ENCODE data around the gene SBF1.
"Not testable (repeated sequence)": the region's sequence is repeated elsewhere in the genome, so short reads cannot be mapped to it uniquely, and the experiment has no call there.

The SBF1 gene

DNA sequence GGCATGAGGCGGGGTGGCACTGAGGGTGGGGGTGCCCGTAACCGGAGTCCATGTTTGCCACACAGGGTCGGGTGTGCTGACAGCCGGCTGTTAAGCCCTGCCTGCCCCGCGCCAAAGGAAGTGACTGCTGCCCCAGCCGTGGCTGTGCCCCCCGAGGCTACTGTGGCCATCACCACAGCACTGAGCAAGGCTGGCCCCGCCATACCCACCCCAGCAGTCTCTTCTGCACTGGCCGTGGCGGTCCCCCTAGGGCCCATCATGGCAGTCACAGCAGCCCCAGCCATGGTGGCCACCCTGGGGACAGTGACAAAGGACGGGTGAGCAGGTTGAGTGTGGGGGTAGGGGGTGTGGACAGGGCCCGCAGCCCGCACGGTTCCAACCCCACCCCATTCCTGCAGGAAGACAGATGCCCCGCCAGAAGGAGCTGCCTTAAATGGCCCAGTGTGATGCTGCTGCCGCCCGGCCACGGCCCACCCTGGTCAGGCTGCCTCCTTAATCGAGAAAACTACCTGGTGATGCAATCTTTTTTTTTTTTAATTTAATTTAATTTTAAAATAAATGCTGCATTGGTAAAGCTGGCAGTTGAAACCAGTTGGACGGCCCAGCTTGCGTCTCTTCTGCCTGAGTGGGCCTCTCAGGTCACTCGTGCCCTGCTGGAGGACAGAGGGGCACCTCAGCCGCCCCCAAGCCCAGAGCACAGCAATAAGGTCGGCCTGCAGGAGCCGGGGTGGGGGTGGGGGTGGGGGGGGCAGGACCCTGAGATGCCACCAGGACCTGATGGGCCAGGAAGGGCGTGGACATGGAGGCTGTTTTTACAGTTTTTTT is 30.8 kb downstream of the SBF1 start:
- DNase-seq (ENCODE audit: low read depth) = no peak

GRCh38 chr22:50443197-50443596 is 31.6 kb downstream of the SBF1 start:
- no peak for DNase-seq (ENCODE audit: low read depth)

DNA sequence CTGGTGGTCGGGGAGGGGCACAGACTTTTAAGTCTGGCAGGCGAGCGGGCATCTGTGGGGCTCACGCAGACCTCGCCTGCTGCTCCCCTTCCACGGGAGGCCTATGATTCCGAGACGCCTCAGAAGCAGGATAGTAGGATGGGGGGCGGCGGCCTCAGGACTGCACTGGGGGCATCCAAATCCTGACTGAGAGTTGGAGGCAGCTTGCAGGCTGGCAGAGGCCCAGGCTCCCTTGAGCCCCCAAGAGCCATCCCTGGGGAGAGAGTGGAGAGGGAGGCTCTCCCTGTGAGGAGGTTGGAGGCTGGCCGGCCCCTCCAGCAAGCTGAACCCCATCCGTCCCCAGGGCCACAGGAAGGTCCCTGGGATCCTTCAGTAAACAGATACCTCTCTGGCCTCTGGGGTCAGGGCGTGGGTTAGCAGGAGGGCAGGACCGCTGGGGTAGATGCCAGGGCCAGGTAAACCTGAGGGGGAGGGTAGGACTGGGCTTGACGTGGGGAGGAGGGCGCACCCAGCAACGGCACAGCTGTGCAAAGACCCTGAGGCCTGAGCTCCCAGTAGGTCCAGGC is 33.3 kb downstream of the SBF1 start:
- DNase-seq (ENCODE audit: low read depth) = no peak

GRCh38 chr22:50440544-50441249 is 34.1 kb downstream of the SBF1 start:
- no peak for DNase-seq (ENCODE audit: low read depth)

DNA sequence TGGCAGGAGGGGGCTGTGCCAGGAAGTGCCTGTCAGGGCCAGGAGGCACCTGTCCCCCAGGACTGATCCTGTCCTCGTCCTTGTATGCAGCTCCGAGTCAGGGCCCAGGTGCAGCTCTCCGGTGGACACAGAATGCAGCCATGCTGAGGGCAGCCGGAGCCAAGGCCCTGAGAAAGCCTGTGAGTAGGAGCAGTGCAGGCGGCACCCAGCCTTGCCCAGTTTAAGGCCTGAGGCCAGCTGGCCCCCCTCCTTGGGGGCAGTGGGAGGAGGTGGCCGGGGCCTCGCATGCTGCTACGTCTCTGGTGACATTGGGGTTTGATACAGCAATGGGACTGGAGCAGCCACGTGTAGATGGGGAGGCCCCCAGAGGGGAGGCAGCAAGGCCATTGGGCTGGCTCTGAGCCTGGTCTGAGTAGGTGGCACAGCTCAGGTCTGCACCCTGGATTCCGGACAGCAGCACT is 34.9 kb downstream of the SBF1 start:
- no peak for DNase-seq (ENCODE audit: low read depth)

DNA sequence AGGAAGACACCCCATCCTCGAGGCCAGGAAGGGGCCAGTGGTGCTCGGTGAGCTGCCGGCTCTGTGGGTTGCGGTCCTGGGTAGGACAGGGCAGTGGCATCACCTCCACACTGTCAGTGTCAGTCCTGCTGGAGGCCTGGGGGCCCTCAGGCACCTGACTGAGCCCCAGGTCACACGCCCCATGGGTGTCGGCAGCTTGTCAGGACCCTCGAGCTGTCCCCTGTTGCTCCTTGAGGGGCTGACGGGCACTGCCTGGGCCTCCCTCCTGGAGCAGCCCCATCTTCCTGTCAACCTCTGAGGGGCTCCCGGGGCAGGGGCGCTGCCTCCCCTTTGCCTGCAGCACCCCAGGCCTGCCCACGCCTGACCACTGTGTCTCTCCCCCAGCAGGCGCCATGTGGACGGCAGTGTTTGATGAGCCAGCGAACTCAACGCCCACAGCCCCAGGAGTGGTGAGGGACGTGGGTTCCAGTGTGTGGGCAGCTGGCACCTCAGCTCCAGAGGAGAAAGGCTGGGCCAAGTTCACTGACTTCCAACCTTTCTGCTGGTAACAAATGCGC is 35.4 kb downstream of the SBF1 start:
- no peak for DNase-seq (ENCODE audit: low read depth)

DNA sequence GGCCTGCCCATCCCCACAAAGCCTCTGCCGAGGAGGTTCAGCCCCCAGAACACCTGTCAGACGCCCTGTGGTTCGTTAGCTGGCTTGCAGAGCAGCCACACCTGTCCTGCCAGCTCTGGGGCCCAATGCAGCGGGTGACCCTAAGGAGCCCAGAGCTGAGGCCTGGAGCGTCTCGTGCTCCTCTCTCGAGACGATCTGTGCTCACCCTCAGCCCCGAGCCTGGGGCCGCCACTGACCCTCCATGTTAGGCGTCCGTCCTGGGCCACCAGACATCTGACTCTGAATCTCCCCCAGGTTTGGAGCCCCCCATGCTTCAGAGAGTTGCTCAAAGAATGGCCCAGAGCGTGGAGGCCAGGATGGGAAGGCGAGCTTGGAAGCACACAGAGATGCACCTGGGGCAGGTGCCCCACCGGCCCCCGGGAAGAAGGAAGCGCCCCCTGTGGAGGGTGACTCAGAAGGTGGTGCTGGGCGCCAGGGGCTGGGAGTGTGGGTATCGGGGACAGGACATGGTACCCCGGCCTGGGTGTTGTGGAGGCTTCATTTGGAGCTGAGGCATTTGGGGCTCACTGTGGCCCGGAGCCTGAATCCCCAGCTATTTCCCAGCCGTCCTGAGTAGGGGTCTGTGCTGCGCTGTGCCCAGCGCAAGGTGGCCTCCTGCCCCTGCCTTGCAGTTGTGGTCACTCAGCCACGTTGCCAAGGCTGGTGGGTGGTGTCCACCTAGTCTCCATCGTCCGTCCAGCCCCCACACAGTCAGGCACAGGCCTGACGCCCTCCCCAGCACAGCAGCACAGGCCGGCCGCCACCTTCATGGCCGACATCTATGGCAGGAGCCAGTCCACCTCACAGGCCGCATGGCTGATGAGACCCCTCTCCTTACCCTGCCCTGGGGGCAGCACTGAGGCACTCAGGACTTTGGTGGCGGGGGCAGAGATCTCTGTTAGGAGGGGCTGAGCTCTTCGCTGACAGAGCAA is 36.2 kb downstream of the SBF1 start:
- DNase-seq (ENCODE audit: low read depth) = no peak

- DNase-seq (ENCODE audit: low read depth) = no peak
Measured at GRCh38 chr22:50437511-50438304, 37.1 kb downstream of the SBF1 start.

GRCh38 chr22:50436841-50437341 is 37.9 kb downstream of the SBF1 start:
- no peak for DNase-seq (ENCODE audit: low read depth)

- DNase-seq (ENCODE audit: low read depth) = no peak
Measured at GRCh38 chr22:50436015-50436830, 38.6 kb downstream of the SBF1 start.

DNA sequence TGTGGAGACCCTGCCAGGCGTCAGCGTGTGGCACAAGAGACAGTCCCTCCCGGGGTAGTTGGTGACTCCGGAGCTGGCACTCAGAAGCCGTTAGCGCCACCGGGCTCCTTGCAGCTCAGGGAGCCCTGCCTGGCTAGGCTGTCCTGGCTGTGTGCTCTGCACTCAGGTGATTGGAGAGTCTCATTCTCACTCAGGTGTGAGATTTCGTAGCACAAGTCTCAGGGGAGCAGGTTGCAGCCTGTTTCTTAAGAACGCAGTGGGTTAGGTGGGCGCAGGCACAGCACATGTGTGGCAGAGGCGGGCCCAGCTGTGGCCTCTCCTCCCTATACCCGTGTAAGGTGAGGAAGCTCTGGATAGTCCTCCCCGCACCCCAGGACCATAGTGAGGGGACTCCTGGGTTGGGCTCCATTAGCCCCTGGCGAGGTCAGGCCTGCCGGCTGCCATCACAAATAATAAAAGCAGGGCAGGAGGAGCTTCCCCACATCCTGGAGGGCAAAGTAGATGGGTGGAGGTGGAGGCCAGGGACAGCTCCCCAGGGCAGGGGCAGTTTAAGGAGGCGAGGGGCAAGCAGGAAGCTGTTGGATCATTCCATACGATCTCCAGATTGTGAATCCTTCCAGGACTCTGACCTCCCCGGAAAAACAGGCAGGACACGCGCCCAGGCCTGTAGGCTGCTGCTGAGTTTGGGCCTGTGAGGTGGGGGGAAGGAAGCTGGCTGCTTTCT is 39.4 kb downstream of the SBF1 start:
- DNase-seq (ENCODE audit: low read depth) = no peak

DNA sequence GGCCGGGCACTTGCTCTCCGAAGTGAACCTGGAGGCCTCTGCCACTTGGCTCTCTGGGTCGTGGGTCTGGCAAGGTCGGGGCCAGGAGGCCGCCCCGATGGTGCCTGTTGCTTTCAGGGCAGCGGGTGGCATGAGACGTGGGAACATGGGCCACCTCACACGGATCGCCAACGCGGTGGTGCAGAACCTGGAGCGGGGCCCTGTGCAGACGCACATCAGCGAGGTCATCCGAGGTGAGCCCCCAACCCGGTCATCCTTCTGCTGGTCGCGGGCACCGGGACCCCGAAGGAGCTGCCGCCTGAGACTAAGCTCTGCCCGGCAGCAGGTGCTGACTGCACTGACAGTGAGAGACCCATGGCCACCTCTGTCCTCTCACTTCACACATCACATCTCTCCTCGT is 40.0 kb downstream of the SBF1 start:
- DNase-seq (ENCODE audit: low read depth) = no peak

- DNase-seq (ENCODE audit: low read depth) = not testable (repeated sequence)
Measured at GRCh38 chr22:50432877-50433510, 41.8 kb downstream of the SBF1 start.

GRCh38 chr22:50432131-50432876 is 42.5 kb downstream of the SBF1 start:
- DNase-seq (ENCODE audit: low read depth) = no peak

- no peak for DNase-seq (ENCODE audit: low read depth)
Measured at GRCh38 chr22:50425179-50425916, 49.5 kb downstream of the SBF1 start.

- no peak for DNase-seq (ENCODE audit: low read depth)
Measured at GRCh38 chr22:50423956-50424355, 50.9 kb downstream of the SBF1 start.

All from stimulated activated CD8-positive, alpha-beta memory T cell treated with anti-CD3 and anti-CD28 coated beads, Interleukin-4, amount 100 ng/mL, for 24 hours (primary cell).